Caki2 (cell line): ENCODE data around the gene RIMKLA. TPM values are rescaled to one million over a fixed set of nuclear protein-coding genes. Genes with fewer than 3 reads are reported as not detected.

Experiments used
- DNase-seq: peaks from one replicate; pipeline ENCODE4 v3.0.0-alpha.2; 2015; ENCODE audit warnings: low read depth
- in situ Hi-C: cut with HindIII; loops from 2 replicates; pipeline ENCODE4 v1.10.0; 2016; ENCODE audit warnings: low sequenced_read_pairs, low pct_unique_long_range_greater_than_20kb, mixed read lengths
- total RNA-seq: library from RNA; depleted of rRNA; stranded (reverse); fragments of >200 nt; shearing (Covaris generic); gene quantifications from 2 replicates; pipeline ENCODE4 v1.2.3, GENCODE V29; 2014; ENCODE audit warnings: low replicate concordance; rRNA removed

Gene RIMKLA, protein sequence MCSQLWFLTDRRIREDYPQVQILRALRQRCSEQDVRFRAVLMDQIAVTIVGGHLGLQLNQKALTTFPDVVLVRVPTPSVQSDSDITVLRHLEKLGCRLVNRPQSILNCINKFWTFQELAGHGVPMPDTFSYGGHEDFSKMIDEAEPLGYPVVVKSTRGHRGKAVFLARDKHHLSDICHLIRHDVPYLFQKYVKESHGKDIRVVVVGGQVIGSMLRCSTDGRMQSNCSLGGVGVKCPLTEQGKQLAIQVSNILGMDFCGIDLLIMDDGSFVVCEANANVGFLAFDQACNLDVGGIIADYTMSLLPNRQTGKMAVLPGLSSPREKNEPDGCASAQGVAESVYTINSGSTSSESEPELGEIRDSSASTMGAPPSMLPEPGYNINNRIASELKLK
- total RNA-seq: 7.8 and 11.5 TPM in 2 replicates

DNA sequence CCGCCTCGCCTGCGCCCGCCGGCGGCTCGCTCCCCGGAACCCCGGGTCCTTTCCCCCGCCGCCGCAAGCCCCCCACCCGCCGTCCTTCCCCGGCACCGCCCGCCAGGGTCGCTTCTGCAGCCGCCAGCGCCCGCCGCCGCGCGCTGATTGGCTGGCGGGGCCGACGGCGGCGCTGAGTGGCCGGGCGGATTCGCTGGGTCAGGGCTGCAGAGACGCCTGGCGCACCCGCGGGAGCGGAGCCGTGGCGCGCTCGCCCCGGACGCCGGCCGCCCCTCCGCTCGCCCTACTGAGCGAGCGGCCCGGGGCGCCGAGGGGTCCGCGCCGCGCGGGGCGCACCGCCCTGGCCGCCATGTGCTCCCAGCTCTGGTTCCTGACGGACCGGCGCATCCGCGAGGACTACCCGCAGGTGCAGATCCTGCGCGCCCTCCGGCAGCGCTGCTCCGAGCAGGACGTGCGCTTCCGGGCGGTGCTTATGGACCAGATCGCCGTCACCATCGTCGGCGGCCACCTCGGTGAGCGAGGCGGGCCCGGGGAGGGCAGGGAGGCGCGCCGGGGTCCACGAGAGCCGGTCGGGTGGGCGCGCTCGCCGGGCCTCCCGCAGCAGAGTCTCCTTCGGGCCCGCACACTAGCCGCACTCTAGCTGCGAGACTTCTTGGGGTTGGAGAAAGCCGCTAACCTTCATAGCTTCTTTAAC is at the start of gene RIMKLA:
TSS of gene RIMKLA (plus strand) at position 207 of the 694 bp plus-strand sequence. CDS start at position 350, 143 bp downstream.
- peak; percentile 59 for DNase-seq
- in situ Hi-C loops: no loop called here

GRCh38 chr1:42332877-42333276 is 47.7 kb upstream of the RIMKLA start:
- in situ Hi-C loops: no loop called here
- no peak for DNase-seq

- in situ Hi-C loops: no loop called here
- DNase-seq: no peak
Measured at GRCh38 chr1:42333662-42334239, 46.8 kb upstream of the RIMKLA start.

DNA sequence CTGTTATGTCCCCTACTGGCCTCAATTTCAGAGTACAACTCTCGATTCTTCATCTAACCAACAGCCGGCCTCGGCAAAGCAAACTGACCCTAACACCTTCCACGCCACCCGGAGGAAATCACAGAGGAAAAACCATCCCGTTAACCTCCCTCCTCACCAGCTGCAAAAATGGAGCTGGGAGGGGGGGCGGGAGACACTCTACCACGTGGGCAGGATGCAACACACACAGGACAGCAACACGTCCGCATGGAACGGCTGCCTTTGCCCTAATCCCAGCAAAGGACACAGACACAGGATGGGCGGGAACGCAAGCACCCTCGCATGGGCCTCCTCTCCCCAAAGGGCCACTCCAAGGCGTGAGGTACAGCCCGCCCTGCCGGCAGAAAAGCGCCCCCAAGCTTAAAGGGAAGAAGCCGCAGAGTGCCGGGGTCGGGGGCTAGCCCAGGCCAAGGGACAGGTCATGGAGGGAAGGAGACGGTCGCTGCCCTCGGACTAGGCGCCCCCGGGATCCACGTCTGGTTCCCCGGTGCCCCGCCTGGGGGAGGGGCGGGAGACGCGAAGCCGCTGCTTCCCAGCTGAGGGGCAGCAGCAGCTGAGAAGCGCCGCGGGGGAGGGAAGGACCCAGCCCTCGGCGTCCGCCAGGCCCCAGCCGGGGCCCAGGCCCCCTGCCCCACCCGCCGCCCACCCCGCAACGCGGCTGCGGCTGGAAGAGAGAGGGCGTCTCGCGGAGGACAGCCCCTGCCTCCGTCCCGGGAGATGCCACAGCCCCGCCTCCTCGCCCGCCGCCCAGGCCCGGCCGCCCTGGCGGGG is 46.1 kb upstream of the RIMKLA start:
- in situ Hi-C loops: no loop called here
- peak; percentile 72 for DNase-seq

DNA sequence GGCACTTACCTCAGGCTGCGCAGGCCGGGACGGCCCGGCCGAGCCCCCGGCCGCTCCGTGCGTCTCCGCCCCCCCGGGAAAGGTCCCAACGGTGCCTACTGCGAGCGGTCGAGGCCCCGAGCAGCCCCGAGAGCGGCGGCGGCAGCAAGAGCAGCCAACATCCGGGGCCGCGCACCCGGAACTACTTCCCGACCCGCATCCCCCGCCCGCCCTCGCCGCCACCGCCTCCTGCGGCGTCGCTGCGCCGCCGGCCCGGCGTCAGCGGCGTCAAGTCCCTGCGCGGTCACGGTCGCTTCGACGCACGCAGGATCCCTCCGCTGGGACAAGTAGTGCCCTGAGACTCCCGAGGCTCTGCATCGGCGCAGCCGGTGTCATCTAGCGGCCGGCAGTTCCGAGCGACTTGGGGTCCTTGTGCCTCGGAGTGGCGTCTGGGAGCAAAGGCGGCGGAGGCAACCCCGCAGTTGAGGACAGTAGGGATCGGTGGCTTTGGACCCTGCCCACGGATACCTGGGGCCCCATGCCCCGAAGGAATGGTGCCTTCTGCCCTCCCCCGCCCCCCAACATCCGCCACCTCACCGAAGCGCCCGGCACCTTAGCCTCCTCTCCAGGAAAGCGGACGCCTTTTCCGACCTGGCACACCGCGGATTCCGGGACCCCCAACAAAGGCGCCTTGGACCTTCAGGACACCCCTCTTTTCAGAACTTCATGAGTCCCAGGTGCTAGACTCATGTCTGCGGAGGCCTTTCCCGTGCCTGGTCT is 45.4 kb upstream of the RIMKLA start, which contains the start of gene FOXJ3:
TSS of gene FOXJ3 (minus strand) at position 186 of the 759 bp plus-strand sequence. CDS start 24,142 bp downstream, outside the sequence.
- DNase-seq: peak; percentile 78

DNA sequence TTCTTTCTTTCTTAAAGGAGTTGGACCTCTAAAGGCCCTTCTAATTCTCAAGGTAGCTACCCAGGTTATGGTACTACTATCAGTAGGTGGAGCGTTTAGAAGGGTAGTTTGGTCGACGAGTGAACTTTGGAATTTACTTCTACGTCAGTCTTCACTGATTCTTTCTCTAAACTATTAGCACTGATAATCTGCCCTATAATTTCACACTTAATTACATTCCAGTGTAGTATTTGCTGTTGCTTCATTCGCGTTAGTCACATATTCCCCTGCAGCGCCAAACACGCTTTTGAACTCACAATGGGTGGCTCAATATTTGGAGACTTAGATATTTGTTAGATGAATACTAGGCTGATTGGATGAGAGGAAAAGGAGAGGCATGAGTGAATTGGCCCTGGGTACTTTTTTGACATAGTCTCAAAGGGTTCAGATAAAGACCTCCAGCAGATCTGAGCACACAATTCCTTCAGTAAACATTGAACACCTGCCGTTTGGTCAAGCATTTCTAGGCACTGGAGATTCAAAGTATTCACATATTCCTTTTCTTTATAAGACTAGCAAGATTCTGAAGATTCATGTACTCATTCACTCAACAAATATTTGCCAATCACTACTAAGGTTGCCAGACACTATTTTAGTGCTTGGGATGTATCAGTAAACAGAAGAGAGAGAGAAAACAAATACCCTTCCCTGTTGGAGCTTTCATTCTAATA is 44.6 kb upstream of the RIMKLA start:
- DNase-seq: no peak
- in situ Hi-C loops: no loop called here

More for the DNA sequence above, 45.4 kb upstream of the RIMKLA start, which contains the start of gene FOXJ3:
- in situ Hi-C loops: no loop called here

DNA sequence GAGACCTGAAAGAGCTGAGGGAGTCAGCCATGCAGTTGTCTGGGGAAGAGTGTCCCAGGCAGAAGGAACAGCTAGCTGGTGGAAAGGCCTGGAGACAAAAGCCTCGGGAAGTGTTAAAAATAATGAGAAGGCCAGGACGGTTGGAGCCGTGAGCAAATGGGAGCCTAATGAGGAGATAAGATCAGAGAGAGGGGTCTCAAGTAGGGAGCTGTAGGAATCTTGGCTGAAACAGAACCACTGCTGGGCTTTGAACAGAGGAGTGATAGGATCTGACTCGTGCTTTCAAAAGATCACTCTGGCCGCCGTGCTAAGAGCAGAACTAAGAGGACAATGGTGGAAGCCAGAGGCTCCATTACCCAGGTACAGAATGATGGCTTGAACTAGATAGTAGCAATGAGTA is 43.6 kb upstream of the RIMKLA start:
- in situ Hi-C loops: no loop called here
- DNase-seq: no peak

- in situ Hi-C loops: no loop called here
- DNase-seq: peak; percentile 46
Measured at GRCh38 chr1:42340093-42340492, 40.5 kb upstream of the RIMKLA start.

DNA sequence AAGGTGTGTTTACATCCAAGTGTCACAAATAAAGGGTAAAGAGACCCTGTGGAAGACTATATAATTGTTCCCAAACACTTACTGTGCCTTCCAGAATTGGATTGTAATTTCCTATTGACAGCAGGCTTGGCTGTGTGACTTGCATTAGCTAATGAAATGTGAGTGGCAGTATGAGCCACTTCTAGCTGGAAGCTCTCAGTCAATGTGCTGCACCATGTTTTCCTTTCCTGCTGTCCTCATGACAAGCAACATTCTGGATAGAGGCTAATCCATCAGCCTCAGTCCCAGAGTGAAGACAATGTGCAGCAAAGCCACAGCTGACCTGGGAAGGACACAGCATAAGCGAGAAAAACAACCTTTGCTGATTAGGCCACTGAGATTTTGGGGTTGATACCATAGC is 39.7 kb upstream of the RIMKLA start:
- in situ Hi-C loops: no loop called here

DNA sequence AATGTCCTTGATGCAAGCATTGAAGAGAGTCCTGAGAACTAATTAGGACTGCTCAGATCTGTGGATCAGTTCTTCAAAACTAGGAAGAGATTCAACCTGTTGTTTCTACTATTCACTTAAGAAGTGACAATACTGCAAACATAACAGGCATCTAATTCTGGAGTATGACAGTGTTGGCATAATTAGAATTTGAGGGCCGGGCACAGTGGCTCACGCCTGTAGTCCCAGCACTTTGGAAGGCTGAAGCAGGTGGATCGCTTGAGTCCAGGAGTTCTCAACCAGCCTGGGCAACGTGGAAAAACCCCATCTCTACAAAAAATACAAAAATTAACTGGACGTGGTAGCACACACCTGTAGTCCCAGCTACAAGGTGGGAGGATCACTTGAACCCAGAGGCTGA is 37.5 kb upstream of the RIMKLA start:
- DNase-seq: no peak
- in situ Hi-C loops: no loop called here

More for the DNA sequence above, 39.7 kb upstream of the RIMKLA start:
- DNase-seq: no peak

DNA sequence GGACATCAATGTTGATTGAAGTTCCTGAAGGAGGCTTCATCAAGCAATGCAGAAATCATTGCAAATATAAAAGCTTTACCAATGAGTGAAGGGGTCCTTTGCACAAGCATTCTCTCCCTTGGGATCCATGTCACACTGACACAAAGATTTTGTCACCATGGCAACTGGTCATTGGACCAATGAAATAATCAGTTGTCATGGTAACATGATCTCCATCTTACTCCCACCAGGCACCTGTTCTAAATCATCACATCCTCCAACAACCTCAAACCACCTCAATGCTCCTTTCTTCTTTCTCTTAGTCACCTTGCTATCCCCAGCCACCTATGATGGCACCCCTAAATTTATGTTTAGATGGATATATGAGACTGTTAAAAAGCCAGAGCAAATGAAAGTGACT is 32.1 kb upstream of the RIMKLA start:
- in situ Hi-C loops: no loop called here
- DNase-seq: no peak

GRCh38 chr1:42350086-42350485 is 30.5 kb upstream of the RIMKLA start:
- in situ Hi-C loops: no loop called here
- no peak for DNase-seq

DNA sequence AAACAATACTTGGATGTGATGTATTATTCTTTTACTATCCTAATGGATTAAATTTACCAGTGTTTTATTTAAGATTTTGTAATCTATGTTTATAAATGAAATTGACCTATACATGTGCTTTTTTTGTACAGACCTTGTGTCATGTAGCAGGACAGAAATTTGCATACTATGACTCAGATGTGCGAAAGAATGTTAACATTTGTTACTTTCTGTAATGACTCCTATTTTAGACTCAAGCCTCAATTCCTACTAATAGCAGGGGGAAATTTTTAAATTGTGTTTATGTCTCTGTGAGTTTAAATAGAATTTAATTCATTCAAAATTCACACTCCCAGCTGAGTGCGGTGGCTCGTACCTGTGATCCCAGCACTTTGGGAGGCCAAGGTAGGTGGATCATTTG is 21.8 kb upstream of the RIMKLA start:
- in situ Hi-C loops: no loop called here
- DNase-seq: no peak

GRCh38 chr1:42359466-42359865 is 21.1 kb upstream of the RIMKLA start:
- in situ Hi-C loops: no loop called here
- no peak for DNase-seq

DNA sequence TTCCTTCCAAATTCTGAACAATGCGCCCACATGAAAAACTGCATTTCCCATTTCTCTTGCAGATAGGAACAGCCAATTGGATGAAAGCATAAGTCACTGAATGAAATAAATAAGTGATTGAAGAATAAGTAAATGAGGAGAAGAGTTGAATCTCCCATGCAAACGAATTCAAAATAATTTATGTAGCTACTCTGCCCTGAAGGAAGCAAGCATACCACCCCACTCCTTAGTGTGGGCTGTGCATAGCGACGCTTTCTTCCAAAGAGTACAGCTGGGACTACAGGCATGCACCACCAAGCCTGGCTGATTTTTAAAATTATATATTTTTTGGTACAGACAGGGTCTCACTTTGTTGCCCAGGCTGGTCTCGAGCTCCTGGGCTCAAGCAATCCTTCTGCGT is 16.5 kb upstream of the RIMKLA start:
- no peak for DNase-seq
- in situ Hi-C loops: no loop called here

DNA sequence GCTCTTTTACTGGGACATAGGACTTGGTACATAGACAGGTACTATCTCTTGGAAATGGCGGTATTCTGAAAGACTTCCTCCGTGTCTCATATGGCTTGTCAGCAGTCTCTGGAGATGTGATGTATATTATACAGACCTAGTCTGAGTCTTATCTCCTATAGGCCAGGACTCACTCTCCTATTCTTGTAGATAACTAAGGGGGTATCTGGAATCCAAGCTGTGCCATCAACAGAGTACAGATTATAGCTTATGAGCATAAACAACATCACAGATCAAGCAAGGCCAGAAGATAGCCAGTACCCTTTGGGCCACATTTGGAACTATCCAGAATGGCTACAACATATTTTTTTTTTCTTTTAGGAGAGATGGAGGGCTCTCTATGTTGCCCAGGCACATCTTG is 16.1 kb upstream of the RIMKLA start:
- DNase-seq: no peak
- in situ Hi-C loops: no loop called here

- DNase-seq: no peak
- in situ Hi-C loops: no loop called here
Measured at GRCh38 chr1:42365118-42365517, 15.5 kb upstream of the RIMKLA start.
